ENCODE results near the gene BOK. TPM values are rescaled to one million over a fixed set of nuclear protein-coding genes. Genes with fewer than 3 reads are reported as not detected.

The BOK gene
- polyA plus RNA-seq, 1 donor from 2014 or later = 2.3 TPM

GRCh38 chr2:241619597-241620418 is 61.3 kb downstream of the BOK start:
- Histone ChIP-seq H3K27ac (ENCODE audit: low read length) (no peak overlapping the region), H3K4me2 (ENCODE audit: low read length) (no peak overlapping the region), H3K9ac (ENCODE audit: low read length) (no peak overlapping the region), H2AFZ (ENCODE audit: low read depth, low read length) (no peak overlapping the region), H3F3A (ENCODE audit: insufficient read depth, low read length, poor library complexity, severe bottlenecking) (no peaks in the 10 kb centered on the region), H3K36me3 (ENCODE audit: insufficient read depth, low read length) (peaks cover 4% of the 10 kb centered on the region), H3K27me3 (ENCODE audit: insufficient read depth, low read depth, low read length) (no peaks in the 10 kb centered on the region), H4K20me1 (ENCODE audit: insufficient read depth) (no peaks in the 10 kb centered on the region), H3K79me2 (replicated peaks; ENCODE audit: insufficient read depth, low read length) (peaks cover 3% of the 10 kb centered on the region), H3K9me3 (ENCODE audit: low read length) (no peaks in the 10 kb centered on the region), H3K9me2 (ENCODE audit: insufficient read depth, low read length) (no peaks in the 10 kb centered on the region), H3K4me3 (ENCODE audit: low read length) (no peak overlapping the region)
- no peak for TF ChIP-seq TAF1 (IDR thresholded peaks at IDR 0.05; ENCODE audit: low read depth)
- TF ChIP-seq RAD21 (conservative IDR thresholded peaks at IDR 0.05) = no peak
- TF ChIP-seq REST (IDR thresholded peaks at IDR 0.05; ENCODE audit: borderline replicate concordance) = no peak
- no peak for TF ChIP-seq EZH2 (IDR thresholded peaks at IDR 0.05; ENCODE audit: borderline replicate concordance, insufficient read depth, low read length, poor library complexity, severe bottlenecking)
- no peak for TF ChIP-seq SMC3 (conservative IDR thresholded peaks at IDR 0.05; ENCODE audit: poor library complexity)
- no peak for TF ChIP-seq POLR2AphosphoS5 (IDR thresholded peaks at IDR 0.05)
- TF ChIP-seq EP300 (conservative IDR thresholded peaks at IDR 0.05; ENCODE audit: poor library complexity, severe bottlenecking) = no peak
- no peak for TF ChIP-seq MXI1 (conservative IDR thresholded peaks at IDR 0.05; ENCODE audit: poor library complexity, severe bottlenecking)
- TF ChIP-seq CTCF (IDR thresholded peaks at IDR 0.05; ENCODE audit: poor library complexity, severe bottlenecking) = no peak

- H3K4me2 ChIP-seq (ENCODE audit: low read length) = no peak overlapping the region
- no peak overlapping the region for H3K27ac ChIP-seq (ENCODE audit: low read length)
- no peak overlapping the region for H3K4me3 ChIP-seq (ENCODE audit: low read length)
- no peaks in the 10 kb centered on the region for H3F3A ChIP-seq (ENCODE audit: insufficient read depth, low read length, poor library complexity, severe bottlenecking)
- H3K79me2 ChIP-seq (replicated peaks; ENCODE audit: insufficient read depth, low read length) = peaks cover 6% of the 10 kb centered on the region
- no peaks in the 10 kb centered on the region for H3K9me2 ChIP-seq (ENCODE audit: insufficient read depth, low read length)
- no peaks in the 10 kb centered on the region for H3K27me3 ChIP-seq (ENCODE audit: insufficient read depth, low read depth, low read length)
- H3K9me3 ChIP-seq (ENCODE audit: low read length) = no peaks in the 10 kb centered on the region
- H3K9ac ChIP-seq (ENCODE audit: low read length) = no peak overlapping the region
- no peak overlapping the region for H2AFZ ChIP-seq (ENCODE audit: low read depth, low read length)
- H3K36me3 ChIP-seq (ENCODE audit: insufficient read depth, low read length) = peaks cover 4% of the 10 kb centered on the region
- TF ChIP-seq MXI1 (conservative IDR thresholded peaks at IDR 0.05; ENCODE audit: poor library complexity, severe bottlenecking) = no peak
- no peak for TF ChIP-seq TAF1 (IDR thresholded peaks at IDR 0.05; ENCODE audit: low read depth)
- TF ChIP-seq EZH2 (IDR thresholded peaks at IDR 0.05; ENCODE audit: borderline replicate concordance, insufficient read depth, low read length, poor library complexity, severe bottlenecking) = no peak
- TF ChIP-seq EP300 (conservative IDR thresholded peaks at IDR 0.05; ENCODE audit: poor library complexity, severe bottlenecking) = no peak
- no peak for TF ChIP-seq POLR2AphosphoS5 (IDR thresholded peaks at IDR 0.05)
- no peak for TF ChIP-seq RAD21 (conservative IDR thresholded peaks at IDR 0.05)
- TF ChIP-seq SMC3 (conservative IDR thresholded peaks at IDR 0.05; ENCODE audit: poor library complexity) = no peak
- no peak for TF ChIP-seq REST (IDR thresholded peaks at IDR 0.05; ENCODE audit: borderline replicate concordance)
- no peak for TF ChIP-seq CTCF (IDR thresholded peaks at IDR 0.05; ENCODE audit: poor library complexity, severe bottlenecking)
- H4K20me1 ChIP-seq (ENCODE audit: insufficient read depth) = no peaks in the 10 kb centered on the region
Observed at GRCh38 chr2:241620419-241620769, 61.8 kb downstream of the BOK start.

All from neural cell (in vitro differentiated cells).